C4-2B (cell line): ENCODE results near the gene RBMS3.

Experiments
- H3K27ac ChIP-seq: fragments of 450-650 bp; 2 replicates; pipeline ENCODE4 v1.5.1; 2017
- CTCF ChIP-seq: fragments of 450-650 bp; conservative IDR thresholded peaks from 2 replicates; pipeline ENCODE4 v1.5.1; 2017; ENCODE audit warnings: mild to moderate bottlenecking
- ZFX ChIP-seq: fragments of 450-650 bp; IDR thresholded peaks from 2 replicates; pipeline ENCODE4 v1.6.1; 2017

Gene RBMS3

GRCh38 chr3:29277249-29277648 is 3.6 kb upstream of the RBMS3 start:
- H3K27ac ChIP-seq, result no peak overlapping the region
- TF ChIP-seq ZFX (no peak), CTCF (no peak)

DNA sequence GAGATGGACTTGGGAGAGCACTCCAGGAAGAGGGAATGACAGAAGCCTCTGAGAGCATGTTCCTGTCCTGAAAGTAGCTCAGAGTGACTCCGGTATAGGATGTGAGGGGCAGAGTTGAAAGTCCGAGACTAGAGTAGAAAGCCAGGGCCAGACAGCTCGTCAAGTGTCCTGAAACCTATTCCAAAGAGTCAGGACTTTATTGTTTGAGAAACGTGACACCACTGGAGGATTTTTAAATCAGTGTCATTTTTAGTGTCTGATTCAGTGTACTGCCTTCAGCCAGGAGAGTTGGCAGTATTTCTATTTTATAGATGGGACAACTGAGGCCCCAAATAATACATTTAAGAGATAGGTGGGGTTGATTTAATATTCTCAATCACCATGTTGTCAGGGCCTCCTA is 1.6 kb upstream of the RBMS3 start:
- TF ChIP-seq CTCF (no peak), ZFX (no peak)
- no peak overlapping the region for H3K27ac ChIP-seq

- no peak overlapping the region for H3K27ac ChIP-seq
- TF ChIP-seq CTCF (no peak), ZFX (no peak)
Observed at GRCh38 chr3:29279806-29280205, 1.1 kb upstream of the RBMS3 start.

DNA sequence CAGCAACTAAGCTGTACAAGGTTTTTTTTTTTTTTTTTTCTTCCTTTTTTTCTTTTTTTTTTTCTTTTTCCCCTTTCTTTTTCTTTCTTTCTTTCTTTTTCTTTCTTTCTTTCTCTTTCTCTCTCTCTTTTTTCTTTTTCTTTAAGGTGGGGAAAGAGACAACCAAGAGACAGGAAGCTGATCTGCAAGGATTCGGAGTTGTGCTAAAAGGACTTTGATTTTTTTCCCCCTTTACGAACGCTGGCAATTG is 148 bp downstream of the RBMS3 start:
- TF ChIP-seq CTCF, result 0 out of 2 replicates have a peak, but pooled peaks have one; percentile 22
- TF ChIP-seq ZFX, result no peak
- H3K27ac ChIP-seq, result no peak overlapping the region

DNA sequence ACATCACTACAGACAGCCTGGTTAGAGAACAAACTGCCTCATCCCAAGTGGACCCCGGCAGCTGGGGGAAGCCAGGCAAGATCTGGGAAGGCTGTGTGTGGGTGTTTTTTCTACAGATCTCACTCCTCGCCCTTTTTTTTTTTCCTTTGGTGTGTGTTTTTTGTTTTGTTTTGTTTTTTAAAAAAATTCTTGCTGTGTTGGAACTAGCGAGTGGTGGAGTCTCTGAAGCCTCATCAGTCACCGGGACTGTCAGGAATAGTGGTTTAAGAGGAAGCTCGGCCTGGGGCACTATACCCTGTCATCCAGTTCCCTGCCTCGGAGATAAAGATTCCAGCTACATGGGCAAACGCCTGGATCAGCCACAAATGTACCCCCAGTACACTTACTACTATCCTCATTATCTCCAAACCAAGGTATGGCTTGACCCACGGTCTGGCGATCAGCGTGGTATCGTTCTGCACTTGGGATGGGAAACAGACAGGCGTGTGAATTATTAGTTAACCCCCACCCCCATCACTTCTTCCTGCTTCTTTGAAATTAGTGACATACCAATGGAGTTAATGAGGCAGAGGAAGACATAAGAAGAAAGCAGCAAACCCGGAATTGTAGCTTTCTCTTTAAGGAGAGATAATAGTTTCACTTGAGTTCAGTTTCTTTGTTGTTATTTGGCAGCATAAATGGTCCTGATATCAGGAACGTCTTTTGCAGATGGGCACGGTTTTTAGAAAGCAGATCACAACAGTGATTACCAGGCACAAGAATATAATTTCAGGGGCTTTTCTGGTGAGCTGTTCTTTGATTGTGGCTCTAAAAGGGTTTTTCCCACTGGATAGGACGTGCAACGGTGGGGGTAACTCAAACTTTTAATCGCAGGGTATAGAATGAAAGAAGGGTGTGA is 722 bp downstream of the RBMS3 start:
- H3K27ac ChIP-seq, result no peak overlapping the region
- TF ChIP-seq CTCF (no peak), ZFX (no peak)

DNA sequence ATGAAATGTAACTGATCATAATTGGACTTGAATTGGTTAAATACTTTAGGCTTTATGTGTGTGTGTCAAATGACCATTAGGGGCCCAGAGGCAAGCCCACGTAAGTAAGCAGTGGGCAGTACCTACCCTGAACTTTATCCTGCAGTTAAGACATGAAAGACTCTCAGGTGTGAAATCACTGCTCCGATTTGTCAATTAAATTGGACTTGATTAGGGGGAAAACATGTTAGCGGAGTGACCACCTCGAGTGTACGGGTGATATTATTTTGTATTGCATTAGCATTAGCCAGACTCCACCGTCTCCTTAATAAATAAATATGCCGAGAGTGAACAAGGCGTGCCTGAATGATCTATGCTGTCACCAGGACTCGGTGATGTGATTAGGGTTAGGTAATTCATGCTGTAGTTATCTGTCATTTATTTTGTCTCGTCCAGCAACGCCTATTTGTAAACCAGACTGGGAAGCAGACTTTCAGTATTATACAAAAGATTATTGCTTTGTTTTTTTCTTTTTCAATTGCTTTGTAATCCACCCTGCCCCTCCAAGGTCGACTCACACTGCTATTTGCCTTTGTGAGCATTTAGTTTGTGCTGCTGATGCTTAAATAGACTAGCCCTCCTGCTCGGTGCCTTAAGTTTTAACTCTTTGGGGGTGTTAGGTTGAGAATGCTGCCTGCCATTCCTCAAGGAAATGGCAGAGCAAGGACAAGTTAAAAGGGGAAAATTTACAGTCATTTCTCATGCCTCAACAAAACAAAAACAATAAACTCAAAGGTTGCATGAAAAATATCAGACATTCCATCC is 1.8 kb downstream of the RBMS3 start:
- no peak overlapping the region for H3K27ac ChIP-seq

More for the DNA sequence above, 1.8 kb downstream of the RBMS3 start:
- TF ChIP-seq ZFX (no peak), CTCF (no peak)
